Lower leg skin (tissue), 4 donors: ENCODE measurements around the gene RNF40. TPM values are rescaled to one million over a fixed set of nuclear protein-coding genes. Genes with fewer than 3 reads are reported as not detected.
"Not testable (repeated sequence)": the region's sequence is repeated elsewhere in the genome, so short reads cannot be mapped to it uniquely, and the experiment has no call there.

Experiments
- DNase-seq, 2 donors: peaks; one replicate each; pipeline ENCODE4 v3.0.0-alpha.2; 2019; ENCODE audit warnings: low spot score in 2 of 2
- H3K4me3 ChIP-seq: fragments of 200-600 bp; sonication (generic); 2 replicates; pipeline ENCODE4 v1.5.1; 2017; ENCODE audit warnings: mild to moderate bottlenecking, low read depth; ENCODE audit not compliant: poor library complexity, severe bottlenecking
- POLR2A ChIP-seq, 2 donors: fragments of 450-650 bp; IDR thresholded peaks; one replicate each; pipeline ENCODE4 v1.6.1; 2016 to 2017; ENCODE audit warnings: antibody characterized with exemption in 2 of 2, mild to moderate bottlenecking in 1 of 2, moderate library complexity in 1 of 2
- WGBS, 2 donors: methylation state at CpG; one replicate each; pipeline ENCODE4 v1.1.5; 2018; 5-methylcytosine and 5-hydroxymethylcytosine counted together
- intact Hi-C: fragments of 100-400 bp; cut with DNase I; formaldehyde crosslinking; loops from one replicate; pipeline ENCODE4 v1.15.0; 2023; ENCODE audit warnings: low total_unique reads
- total RNA-seq, 4 donors: library from RNA; depleted of rRNA; stranded (reverse); fragments of >200 nt; gene quantifications; one replicate each; pipeline ENCODE4 v1.1.0, GENCODE V29; 2016
- TF ChIP-seq, protein P1 (sequence below), 3 donors: fragments of 450-650 bp; IDR thresholded peaks; one replicate each; pipeline ENCODE4 v1.5.1; 2016; ENCODE audit warnings: antibody characterized with exemption in 3 of 3, mild to moderate bottlenecking in 3 of 3, moderate library complexity in 2 of 3

The RNF40 gene
- total RNA-seq, 4 donors from 2014 or later: 82.2 to 112 (median 92.9) TPM

DNA sequence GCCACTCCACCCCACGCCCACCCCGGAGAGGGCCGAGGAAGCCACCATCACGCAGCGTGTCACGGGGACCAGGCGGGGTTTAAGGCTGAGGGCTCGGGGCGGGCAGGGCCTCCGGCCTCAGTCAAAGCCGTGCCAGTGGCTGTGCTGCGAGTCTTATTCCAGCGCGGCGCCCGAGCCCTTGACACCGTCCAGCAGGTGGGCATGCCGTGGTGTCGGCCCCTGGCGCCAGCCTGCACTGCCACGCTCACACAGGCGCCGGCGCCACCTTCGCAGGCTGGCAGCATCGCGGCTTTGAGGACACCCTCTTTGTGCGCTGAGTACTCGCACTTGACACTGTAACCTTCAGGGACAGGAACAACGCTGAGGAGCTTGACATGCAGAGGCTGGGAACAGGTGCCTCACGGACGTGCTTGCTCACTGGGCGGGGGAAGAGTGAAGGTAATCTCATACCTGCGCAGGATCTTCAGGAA lies 58.9 kb downstream of the RNF40 start:
- no peak for DNase-seq
- 79 to 89% methylated on average over 26 to 29 of the region's 34 CpGs for WGBS, 2 donors
- H3K4me3 ChIP-seq: no peak overlapping the region
- intact Hi-C loops: no loop called here
- TF ChIP-seq, protein P1, sequence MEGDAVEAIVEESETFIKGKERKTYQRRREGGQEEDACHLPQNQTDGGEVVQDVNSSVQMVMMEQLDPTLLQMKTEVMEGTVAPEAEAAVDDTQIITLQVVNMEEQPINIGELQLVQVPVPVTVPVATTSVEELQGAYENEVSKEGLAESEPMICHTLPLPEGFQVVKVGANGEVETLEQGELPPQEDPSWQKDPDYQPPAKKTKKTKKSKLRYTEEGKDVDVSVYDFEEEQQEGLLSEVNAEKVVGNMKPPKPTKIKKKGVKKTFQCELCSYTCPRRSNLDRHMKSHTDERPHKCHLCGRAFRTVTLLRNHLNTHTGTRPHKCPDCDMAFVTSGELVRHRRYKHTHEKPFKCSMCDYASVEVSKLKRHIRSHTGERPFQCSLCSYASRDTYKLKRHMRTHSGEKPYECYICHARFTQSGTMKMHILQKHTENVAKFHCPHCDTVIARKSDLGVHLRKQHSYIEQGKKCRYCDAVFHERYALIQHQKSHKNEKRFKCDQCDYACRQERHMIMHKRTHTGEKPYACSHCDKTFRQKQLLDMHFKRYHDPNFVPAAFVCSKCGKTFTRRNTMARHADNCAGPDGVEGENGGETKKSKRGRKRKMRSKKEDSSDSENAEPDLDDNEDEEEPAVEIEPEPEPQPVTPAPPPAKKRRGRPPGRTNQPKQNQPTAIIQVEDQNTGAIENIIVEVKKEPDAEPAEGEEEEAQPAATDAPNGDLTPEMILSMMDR (IDR thresholded peaks at IDR 0.05): no peak
- TF ChIP-seq POLR2A (IDR thresholded peaks at IDR 0.05): no peak

- intact Hi-C loops, DNase-seq: not testable (repeated sequence)
- WGBS, 2 donors: 86 to 88% methylated on average over 9 of the region's 9 CpGs
Observed at GRCh38 chr16:30821441-30821840, 59.3 kb downstream of the RNF40 start.

GRCh38 chr16:30821891-30822290 lies 59.8 kb downstream of the RNF40 start:
- TF ChIP-seq, protein P1 (IDR thresholded peaks at IDR 0.05): no peak
- 92% methylated on average over 17 of the region's 17 CpGs for WGBS, 2 donors
- no peak overlapping the region for H3K4me3 ChIP-seq
- DNase-seq: no peak
- intact Hi-C loops: no loop called here

More at GRCh38 chr16:30821441-30821840, 59.3 kb downstream of the RNF40 start:
- H3K4me3 ChIP-seq: not testable (repeated sequence)

Other genes starting within 250 kb of the RNF40 start
- gene ZNF768, start 235.8 kb upstream of the RNF40 start, total RNA-seq: 10 to 100 TPM; 31.1 to 43.5 (median 41.0) TPM
- 10 to 100 TPM in 3 of 4 donors, 1 to 10 TPM in 1; 9.9 to 23.7 (median 19.6) TPM for gene ZNF747, start 227.5 kb upstream of the RNF40 start, total RNA-seq
- 10 to 100 TPM in 3 of 4 donors, 1 to 10 TPM in 1; 8.3 to 12.0 (median 10.3) TPM for gene ZNF764, start 203.9 kb upstream of the RNF40 start, total RNA-seq
- 10 to 100 TPM; 11.9 to 22.5 (median 16.0) TPM for gene ZNF688, start 190.6 kb upstream of the RNF40 start, total RNA-seq
- gene ZNF785, start 176.6 kb upstream of the RNF40 start, total RNA-seq: 10 to 100 TPM in 2 of 4 donors, 1 to 10 TPM in 2; 9.5 to 19.2 (median 10.4) TPM
- 1 to 10 TPM; 3.2 to 9.1 (median 6.7) TPM for gene ZNF689, start 151.9 kb upstream of the RNF40 start, total RNA-seq
- gene PRR14, start 111.4 kb upstream of the RNF40 start, total RNA-seq: 10 to 100 TPM; 23.8 to 67.5 (median 37.1) TPM
- 100 to 1,000 TPM in 1 of 4 donors, 10 to 100 TPM in 3; 51.0 to 103 (median 58.3) TPM for gene FBRS, start 103.9 kb upstream of the RNF40 start, total RNA-seq
- gene SRCAP, start 63.2 kb upstream of the RNF40 start, total RNA-seq: 10 to 100 TPM; 21.7 to 44.0 (median 33.7) TPM
- gene PHKG2, start 13.9 kb upstream of the RNF40 start, total RNA-seq: 10 to 100 TPM; 20.6 to 39.5 (median 31.5) TPM
- 1 to 10 TPM; 1.2 to 4.1 (median 2.6) TPM for gene CFAP119, start 260 bp upstream of the RNF40 start, total RNA-seq
- 10 to 100 TPM; 10.9 to 18.1 (median 16.0) TPM for gene ZNF629, start 24.9 kb downstream of the RNF40 start, total RNA-seq
- gene BCL7C, start 131.8 kb downstream of the RNF40 start, total RNA-seq: 10 to 100 TPM; 43.1 to 79.1 (median 63.0) TPM
- gene CTF1, start 134.3 kb downstream of the RNF40 start, total RNA-seq: 1 to 10 TPM in 2 of 4 donors, under 1 TPM in 1, not detected in 1; 0.80 to 3.0 (median 2.5) TPM
- gene FBXL19, start 161.2 kb downstream of the RNF40 start, total RNA-seq: 10 to 100 TPM; 17.7 to 25.1 (median 22.1) TPM
- 10 to 100 TPM; 22.9 to 37.7 (median 34.6) TPM for gene ORAI3, start 186.7 kb downstream of the RNF40 start, total RNA-seq
- gene SETD1A, start 195.4 kb downstream of the RNF40 start, total RNA-seq: 10 to 100 TPM in 3 of 4 donors, 1 to 10 TPM in 1; 9.2 to 22.4 (median 10.7) TPM
- 10 to 100 TPM; 12.4 to 29.8 (median 19.0) TPM for gene HSD3B7, start 222.9 kb downstream of the RNF40 start, total RNA-seq
- gene STX1B, start 248.3 kb downstream of the RNF40 start, total RNA-seq: 1 to 10 TPM in 1 of 4 donors, under 1 TPM in 3; 0.32 to 1.4 (median 0.44) TPM